ENCODE measurements around the gene ATG13. TPM values are rescaled to one million over a fixed set of nuclear protein-coding genes. Genes with fewer than 3 reads are reported as not detected.

ATG13 gene
- total and polyA plus RNA-seq, 2 experiments from 2014 or later: 32.9 to 71.1 TPM

DNA sequence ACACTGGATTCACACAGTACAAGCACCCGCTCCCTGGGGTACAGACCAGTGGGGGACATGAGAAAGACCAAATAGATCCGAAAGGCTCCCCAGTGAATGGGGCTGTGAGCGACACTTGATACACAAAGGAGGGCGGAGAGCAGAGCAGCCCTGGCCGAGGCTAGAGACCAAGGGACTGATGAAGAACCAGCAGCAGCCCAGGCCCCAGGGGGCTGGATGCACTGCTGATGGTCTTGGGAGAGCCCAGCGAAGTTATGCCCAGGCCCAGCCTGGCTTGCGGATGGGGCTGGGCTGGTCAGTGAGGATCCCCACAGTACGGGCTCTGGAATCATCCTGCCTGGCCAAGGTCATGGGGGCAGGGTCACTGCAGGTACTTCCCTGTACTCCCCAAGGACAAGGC lies 59.8 kb downstream of the ATG13 start:
- H2AFZ ChIP-seq: no peak overlapping the region
- H3K4me1 ChIP-seq (ENCODE audit: insufficient read depth): peaks cover 19% of the 10 kb centered on the region
- H3K79me2 ChIP-seq (replicated peaks; ENCODE audit: insufficient read depth): no peaks in the 10 kb centered on the region
- no peaks in the 10 kb centered on the region for H3K36me3 ChIP-seq (ENCODE audit: insufficient read depth)
- H3K4me3 ChIP-seq: no peak overlapping the region
- H3K36me3 Mint-ChIP-seq (ENCODE audit: low read depth): peaks cover 12% of the 10 kb centered on the region
- ATAC-seq (peak; percentile 4; the same call in 2 of the 3 replicates), DNase-seq (ENCODE audit: low spot score) (no peak)
- no peaks in the 10 kb centered on the region for H3K9me2 ChIP-seq (ENCODE audit: insufficient read depth)
- H3K4me3 Mint-ChIP-seq: no peak overlapping the region; the same call in 2 of the 3 replicates
- H3K9me3 Mint-ChIP-seq: no peaks in the 10 kb centered on the region
- H3K27ac Mint-ChIP-seq: no peak overlapping the region
- no peaks in the 10 kb centered on the region for H3K27me3 ChIP-seq (ENCODE audit: insufficient read depth)
- no peak overlapping the region for H3K4me2 ChIP-seq
- 0 out of 2 replicates have a peak overlapping the region, but pooled peaks have one; percentile 69 for H3K27ac ChIP-seq (ENCODE audit: low read depth)
- no peak for TF ChIP-seq JUNB (IDR thresholded peaks at IDR 0.05; ENCODE audit: unreplicated experiment)
- TF ChIP-seq EZH2 (IDR thresholded peaks at IDR 0.05; ENCODE audit: low read depth, unreplicated experiment): no peak
- TF ChIP-seq, protein P1, sequence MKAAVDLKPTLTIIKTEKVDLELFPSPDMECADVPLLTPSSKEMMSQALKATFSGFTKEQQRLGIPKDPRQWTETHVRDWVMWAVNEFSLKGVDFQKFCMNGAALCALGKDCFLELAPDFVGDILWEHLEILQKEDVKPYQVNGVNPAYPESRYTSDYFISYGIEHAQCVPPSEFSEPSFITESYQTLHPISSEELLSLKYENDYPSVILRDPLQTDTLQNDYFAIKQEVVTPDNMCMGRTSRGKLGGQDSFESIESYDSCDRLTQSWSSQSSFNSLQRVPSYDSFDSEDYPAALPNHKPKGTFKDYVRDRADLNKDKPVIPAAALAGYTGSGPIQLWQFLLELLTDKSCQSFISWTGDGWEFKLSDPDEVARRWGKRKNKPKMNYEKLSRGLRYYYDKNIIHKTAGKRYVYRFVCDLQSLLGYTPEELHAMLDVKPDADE (IDR thresholded peaks at IDR 0.05): no peak
- no peak for TF ChIP-seq STAT1 (IDR thresholded peaks at IDR 0.05; ENCODE audit: unreplicated experiment)
- TF ChIP-seq POLR2AphosphoS5 (IDR thresholded peaks at IDR 0.05; ENCODE audit: low read depth): no peak
- TF ChIP-seq CREB1 (CRISPR knock-in tag; IDR thresholded peaks at IDR 0.05; ENCODE audit: low read depth): no peak
- TF ChIP-seq, protein P2, sequence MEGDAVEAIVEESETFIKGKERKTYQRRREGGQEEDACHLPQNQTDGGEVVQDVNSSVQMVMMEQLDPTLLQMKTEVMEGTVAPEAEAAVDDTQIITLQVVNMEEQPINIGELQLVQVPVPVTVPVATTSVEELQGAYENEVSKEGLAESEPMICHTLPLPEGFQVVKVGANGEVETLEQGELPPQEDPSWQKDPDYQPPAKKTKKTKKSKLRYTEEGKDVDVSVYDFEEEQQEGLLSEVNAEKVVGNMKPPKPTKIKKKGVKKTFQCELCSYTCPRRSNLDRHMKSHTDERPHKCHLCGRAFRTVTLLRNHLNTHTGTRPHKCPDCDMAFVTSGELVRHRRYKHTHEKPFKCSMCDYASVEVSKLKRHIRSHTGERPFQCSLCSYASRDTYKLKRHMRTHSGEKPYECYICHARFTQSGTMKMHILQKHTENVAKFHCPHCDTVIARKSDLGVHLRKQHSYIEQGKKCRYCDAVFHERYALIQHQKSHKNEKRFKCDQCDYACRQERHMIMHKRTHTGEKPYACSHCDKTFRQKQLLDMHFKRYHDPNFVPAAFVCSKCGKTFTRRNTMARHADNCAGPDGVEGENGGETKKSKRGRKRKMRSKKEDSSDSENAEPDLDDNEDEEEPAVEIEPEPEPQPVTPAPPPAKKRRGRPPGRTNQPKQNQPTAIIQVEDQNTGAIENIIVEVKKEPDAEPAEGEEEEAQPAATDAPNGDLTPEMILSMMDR (conservative IDR thresholded peaks at IDR 0.05; ENCODE audit: low read depth in 2 of 2): no peak
- no peak for TF ChIP-seq EZH2phosphoT487 (IDR thresholded peaks at IDR 0.05; ENCODE audit: unreplicated experiment)
- TF ChIP-seq ZNF331 (CRISPR knock-in tag; IDR thresholded peaks at IDR 0.05; ENCODE audit: low read depth): no peak
- TF ChIP-seq ZNF114 (CRISPR knock-in tag; IDR thresholded peaks at IDR 0.05): no peak
- TF ChIP-seq, protein P3, sequence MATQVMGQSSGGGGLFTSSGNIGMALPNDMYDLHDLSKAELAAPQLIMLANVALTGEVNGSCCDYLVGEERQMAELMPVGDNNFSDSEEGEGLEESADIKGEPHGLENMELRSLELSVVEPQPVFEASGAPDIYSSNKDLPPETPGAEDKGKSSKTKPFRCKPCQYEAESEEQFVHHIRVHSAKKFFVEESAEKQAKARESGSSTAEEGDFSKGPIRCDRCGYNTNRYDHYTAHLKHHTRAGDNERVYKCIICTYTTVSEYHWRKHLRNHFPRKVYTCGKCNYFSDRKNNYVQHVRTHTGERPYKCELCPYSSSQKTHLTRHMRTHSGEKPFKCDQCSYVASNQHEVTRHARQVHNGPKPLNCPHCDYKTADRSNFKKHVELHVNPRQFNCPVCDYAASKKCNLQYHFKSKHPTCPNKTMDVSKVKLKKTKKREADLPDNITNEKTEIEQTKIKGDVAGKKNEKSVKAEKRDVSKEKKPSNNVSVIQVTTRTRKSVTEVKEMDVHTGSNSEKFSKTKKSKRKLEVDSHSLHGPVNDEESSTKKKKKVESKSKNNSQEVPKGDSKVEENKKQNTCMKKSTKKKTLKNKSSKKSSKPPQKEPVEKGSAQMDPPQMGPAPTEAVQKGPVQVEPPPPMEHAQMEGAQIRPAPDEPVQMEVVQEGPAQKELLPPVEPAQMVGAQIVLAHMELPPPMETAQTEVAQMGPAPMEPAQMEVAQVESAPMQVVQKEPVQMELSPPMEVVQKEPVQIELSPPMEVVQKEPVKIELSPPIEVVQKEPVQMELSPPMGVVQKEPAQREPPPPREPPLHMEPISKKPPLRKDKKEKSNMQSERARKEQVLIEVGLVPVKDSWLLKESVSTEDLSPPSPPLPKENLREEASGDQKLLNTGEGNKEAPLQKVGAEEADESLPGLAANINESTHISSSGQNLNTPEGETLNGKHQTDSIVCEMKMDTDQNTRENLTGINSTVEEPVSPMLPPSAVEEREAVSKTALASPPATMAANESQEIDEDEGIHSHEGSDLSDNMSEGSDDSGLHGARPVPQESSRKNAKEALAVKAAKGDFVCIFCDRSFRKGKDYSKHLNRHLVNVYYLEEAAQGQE (IDR thresholded peaks at IDR 0.05; ENCODE audit: unreplicated experiment): no peak
- TF ChIP-seq, protein P4, sequence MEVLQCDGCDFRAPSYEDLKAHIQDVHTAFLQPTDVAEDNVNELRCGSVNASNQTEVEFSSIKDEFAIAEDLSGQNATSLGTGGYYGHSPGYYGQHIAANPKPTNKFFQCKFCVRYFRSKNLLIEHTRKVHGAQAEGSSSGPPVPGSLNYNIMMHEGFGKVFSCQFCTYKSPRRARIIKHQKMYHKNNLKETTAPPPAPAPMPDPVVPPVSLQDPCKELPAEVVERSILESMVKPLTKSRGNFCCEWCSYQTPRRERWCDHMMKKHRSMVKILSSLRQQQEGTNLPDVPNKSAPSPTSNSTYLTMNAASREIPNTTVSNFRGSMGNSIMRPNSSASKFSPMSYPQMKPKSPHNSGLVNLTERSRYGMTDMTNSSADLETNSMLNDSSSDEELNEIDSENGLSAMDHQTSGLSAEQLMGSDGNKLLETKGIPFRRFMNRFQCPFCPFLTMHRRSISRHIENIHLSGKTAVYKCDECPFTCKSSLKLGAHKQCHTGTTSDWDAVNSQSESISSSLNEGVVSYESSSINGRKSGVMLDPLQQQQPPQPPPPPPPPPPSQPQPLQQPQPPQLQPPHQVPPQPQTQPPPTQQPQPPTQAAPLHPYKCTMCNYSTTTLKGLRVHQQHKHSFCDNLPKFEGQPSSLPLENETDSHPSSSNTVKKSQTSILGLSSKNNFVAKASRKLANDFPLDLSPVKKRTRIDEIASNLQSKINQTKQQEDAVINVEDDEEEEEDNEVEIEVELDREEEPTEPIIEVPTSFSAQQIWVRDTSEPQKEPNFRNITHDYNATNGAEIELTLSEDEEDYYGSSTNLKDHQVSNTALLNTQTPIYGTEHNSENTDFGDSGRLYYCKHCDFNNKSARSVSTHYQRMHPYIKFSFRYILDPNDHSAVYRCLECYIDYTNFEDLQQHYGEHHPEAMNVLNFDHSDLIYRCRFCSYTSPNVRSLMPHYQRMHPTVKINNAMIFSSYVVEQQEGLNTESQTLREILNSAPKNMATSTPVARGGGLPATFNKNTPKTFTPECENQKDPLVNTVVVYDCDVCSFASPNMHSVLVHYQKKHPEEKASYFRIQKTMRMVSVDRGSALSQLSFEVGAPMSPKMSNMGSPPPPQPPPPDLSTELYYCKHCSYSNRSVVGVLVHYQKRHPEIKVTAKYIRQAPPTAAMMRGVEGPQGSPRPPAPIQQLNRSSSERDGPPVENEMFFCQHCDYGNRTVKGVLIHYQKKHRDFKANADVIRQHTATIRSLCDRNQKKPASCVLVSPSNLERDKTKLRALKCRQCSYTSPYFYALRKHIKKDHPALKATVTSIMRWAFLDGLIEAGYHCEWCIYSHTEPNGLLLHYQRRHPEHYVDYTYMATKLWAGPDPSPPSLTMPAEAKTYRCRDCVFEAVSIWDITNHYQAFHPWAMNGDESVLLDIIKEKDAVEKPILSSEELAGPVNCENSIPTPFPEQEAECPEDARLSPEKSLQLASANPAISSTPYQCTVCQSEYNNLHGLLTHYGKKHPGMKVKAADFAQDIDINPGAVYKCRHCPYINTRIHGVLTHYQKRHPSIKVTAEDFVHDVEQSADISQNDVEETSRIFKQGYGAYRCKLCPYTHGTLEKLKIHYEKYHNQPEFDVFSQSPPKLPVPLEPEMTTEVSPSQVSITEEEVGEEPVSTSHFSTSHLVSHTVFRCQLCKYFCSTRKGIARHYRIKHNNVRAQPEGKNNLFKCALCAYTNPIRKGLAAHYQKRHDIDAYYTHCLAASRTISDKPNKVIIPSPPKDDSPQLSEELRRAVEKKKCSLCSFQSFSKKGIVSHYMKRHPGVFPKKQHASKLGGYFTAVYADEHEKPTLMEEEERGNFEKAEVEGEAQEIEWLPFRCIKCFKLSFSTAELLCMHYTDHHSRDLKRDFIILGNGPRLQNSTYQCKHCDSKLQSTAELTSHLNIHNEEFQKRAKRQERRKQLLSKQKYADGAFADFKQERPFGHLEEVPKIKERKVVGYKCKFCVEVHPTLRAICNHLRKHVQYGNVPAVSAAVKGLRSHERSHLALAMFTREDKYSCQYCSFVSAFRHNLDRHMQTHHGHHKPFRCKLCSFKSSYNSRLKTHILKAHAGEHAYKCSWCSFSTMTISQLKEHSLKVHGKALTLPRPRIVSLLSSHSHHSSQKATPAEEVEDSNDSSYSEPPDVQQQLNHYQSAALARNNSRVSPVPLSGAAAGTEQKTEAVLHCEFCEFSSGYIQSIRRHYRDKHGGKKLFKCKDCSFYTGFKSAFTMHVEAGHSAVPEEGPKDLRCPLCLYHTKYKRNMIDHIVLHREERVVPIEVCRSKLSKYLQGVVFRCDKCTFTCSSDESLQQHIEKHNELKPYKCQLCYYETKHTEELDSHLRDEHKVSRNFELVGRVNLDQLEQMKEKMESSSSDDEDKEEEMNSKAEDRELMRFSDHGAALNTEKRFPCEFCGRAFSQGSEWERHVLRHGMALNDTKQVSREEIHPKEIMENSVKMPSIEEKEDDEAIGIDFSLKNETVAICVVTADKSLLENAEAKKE (CRISPR knock-in tag; IDR thresholded peaks at IDR 0.05): no peak
- no peak for TF ChIP-seq NANOG (IDR thresholded peaks at IDR 0.05; ENCODE audit: borderline replicate concordance)
- H3F3A ChIP-seq (replicated peaks; ENCODE audit: low read depth): no peaks in the 10 kb centered on the region; the same call in 1 of the 2 replicates
- no peaks in the 10 kb centered on the region for H4K20me1 ChIP-seq (replicated peaks; ENCODE audit: insufficient read depth)
- peaks cover 20% of the 10 kb centered on the region for H3K4me1 Mint-ChIP-seq
- H3K27me3 Mint-ChIP-seq (ENCODE audit: insufficient read depth, low read depth, poor library complexity): peaks cover 8% of the 10 kb centered on the region
